Ovary (tissue), 3 donors: ENCODE measurements around the gene VWCE.

Experiments used
- POLR2A ChIP-seq: fragments of 450-650 bp; IDR thresholded peaks from one replicate; pipeline ENCODE4 v1.6.1; 2017; ENCODE audit warnings: antibody characterized with exemption, mild to moderate bottlenecking, moderate library complexity
- TF ChIP-seq, protein P1 (sequence below), 3 donors: fragments of 450-650 bp in 2 of 3; fragments of 200-600 bp in 1 of 3; IDR thresholded peaks; one replicate each; pipeline versions ENCODE4 v1.5.1 to v1.8.0; 2016 to 2022; ENCODE audit warnings: antibody characterized with exemption in 3 of 3, mild to moderate bottlenecking in 1 of 3
- donor health status: DM: no; HTN: no; CAD: no.

DNA sequence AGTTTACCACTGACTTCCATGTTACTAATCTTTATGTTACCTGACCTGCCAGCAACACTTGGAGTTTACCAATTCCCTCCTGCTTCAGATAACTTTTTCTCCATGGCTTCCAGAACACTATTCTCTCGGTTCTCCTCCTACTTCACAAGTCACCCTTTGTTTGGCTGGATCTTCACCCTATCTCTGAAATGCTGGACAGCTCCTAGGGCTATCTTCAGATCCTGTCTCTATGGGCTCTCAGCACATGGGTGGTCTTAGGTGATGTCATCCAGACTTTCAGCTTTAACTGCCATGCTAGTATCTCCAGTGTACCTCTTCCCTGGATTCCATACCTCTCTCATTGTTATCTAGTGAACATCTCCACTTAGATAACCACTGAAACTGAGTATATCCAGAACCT is 12.2 kb upstream of the VWCE start:
- TF ChIP-seq, protein P1, sequence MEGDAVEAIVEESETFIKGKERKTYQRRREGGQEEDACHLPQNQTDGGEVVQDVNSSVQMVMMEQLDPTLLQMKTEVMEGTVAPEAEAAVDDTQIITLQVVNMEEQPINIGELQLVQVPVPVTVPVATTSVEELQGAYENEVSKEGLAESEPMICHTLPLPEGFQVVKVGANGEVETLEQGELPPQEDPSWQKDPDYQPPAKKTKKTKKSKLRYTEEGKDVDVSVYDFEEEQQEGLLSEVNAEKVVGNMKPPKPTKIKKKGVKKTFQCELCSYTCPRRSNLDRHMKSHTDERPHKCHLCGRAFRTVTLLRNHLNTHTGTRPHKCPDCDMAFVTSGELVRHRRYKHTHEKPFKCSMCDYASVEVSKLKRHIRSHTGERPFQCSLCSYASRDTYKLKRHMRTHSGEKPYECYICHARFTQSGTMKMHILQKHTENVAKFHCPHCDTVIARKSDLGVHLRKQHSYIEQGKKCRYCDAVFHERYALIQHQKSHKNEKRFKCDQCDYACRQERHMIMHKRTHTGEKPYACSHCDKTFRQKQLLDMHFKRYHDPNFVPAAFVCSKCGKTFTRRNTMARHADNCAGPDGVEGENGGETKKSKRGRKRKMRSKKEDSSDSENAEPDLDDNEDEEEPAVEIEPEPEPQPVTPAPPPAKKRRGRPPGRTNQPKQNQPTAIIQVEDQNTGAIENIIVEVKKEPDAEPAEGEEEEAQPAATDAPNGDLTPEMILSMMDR (IDR thresholded peaks at IDR 0.05): no peak
- TF ChIP-seq POLR2A: no peak
